Mesothelial cell of epicardium (in vitro differentiated cells): ENCODE measurements around the gene CEP41. TPM values are rescaled to one million over a fixed set of nuclear protein-coding genes. Genes with fewer than 3 reads are reported as not detected.

Experiments used
- DNase-seq, 2 experiments: peaks; one replicate each; pipeline ENCODE4 v3.0.0; 2021; ENCODE audit warnings: low spot score in 2 of 2; ENCODE audit not compliant: unreplicated experiment in 2 of 2
- H3K27ac Mint-ChIP-seq: 2 replicates; pipeline ENCODE4 v1.8.0; 2021; ENCODE audit warnings: mixed read lengths
- H3K27me3 Mint-ChIP-seq: 2 replicates; pipeline ENCODE4 v1.8.0; 2021; ENCODE audit warnings: low read depth, mixed read lengths
- H3K36me3 Mint-ChIP-seq: 2 replicates; pipeline ENCODE4 v1.8.0; 2021; ENCODE audit warnings: mixed read lengths
- H3K4me1 Mint-ChIP-seq: 2 replicates; pipeline ENCODE4 v1.8.0; 2021; ENCODE audit warnings: mixed read lengths
- H3K4me3 Mint-ChIP-seq: 2 replicates; pipeline ENCODE4 v1.8.0; 2021; ENCODE audit warnings: mild to moderate bottlenecking, moderate library complexity, mixed read lengths
- H3K9me3 Mint-ChIP-seq: 2 replicates; pipeline ENCODE4 v1.8.0; 2021; ENCODE audit warnings: mixed read lengths
- total RNA-seq: library from RNA; stranded (reverse); gene quantifications from 3 replicates; pipeline ENCODE4 v1.2.1, GENCODE V29; 2021
- TF ChIP-seq, protein P1 (sequence below): fragments of 200-600 bp; sonication (generic); IDR thresholded peaks from one replicate; pipeline ENCODE4 v1.5.0; 2021; ENCODE audit warnings: antibody characterized with exemption; ENCODE audit not compliant: unreplicated experiment

The CEP41 gene
- total RNA-seq, 1 donor from 2014 or later, result 22.5 TPM

GRCh38 chr7:130417213-130417612, 23.6 kb downstream of the CEP41 start:
- H3K36me3 Mint-ChIP-seq, result no peaks in the 10 kb centered on the region
- no peaks in the 10 kb centered on the region for H3K9me3 Mint-ChIP-seq
- H3K4me1 Mint-ChIP-seq, result peaks cover 71% of the 10 kb centered on the region
- H3K27me3 Mint-ChIP-seq, result no peaks in the 10 kb centered on the region
- no peak for DNase-seq
- TF ChIP-seq, protein P1, sequence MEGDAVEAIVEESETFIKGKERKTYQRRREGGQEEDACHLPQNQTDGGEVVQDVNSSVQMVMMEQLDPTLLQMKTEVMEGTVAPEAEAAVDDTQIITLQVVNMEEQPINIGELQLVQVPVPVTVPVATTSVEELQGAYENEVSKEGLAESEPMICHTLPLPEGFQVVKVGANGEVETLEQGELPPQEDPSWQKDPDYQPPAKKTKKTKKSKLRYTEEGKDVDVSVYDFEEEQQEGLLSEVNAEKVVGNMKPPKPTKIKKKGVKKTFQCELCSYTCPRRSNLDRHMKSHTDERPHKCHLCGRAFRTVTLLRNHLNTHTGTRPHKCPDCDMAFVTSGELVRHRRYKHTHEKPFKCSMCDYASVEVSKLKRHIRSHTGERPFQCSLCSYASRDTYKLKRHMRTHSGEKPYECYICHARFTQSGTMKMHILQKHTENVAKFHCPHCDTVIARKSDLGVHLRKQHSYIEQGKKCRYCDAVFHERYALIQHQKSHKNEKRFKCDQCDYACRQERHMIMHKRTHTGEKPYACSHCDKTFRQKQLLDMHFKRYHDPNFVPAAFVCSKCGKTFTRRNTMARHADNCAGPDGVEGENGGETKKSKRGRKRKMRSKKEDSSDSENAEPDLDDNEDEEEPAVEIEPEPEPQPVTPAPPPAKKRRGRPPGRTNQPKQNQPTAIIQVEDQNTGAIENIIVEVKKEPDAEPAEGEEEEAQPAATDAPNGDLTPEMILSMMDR, result no peak
- peak overlapping the region; percentile 91 for H3K27ac Mint-ChIP-seq
- H3K4me3 Mint-ChIP-seq, result no peak overlapping the region

DNA sequence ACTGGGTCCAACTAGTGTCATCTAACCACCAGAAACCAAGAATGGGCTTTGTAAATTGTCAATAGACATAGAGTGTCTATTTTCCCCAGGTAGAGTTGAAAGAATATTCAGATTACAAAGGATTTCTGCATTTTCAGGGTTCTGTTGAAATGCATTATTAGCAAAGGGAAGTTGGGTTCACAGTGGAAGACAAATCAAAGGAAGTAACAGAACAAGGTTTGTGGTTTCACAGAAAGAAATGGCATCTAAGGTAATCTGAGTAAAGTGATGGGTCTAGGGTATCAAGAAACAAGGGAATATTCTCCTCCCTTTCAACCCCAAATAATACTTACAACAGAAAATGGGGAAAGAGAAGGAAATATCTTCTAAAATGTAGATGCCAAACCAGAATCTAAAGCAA, 25.8 kb downstream of the CEP41 start:
- Mint-ChIP-seq H3K9me3 (no peaks in the 10 kb centered on the region), H3K4me3 (no peak overlapping the region), H3K36me3 (no peaks in the 10 kb centered on the region), H3K4me1 (peaks cover 81% of the 10 kb centered on the region), H3K27me3 (no peaks in the 10 kb centered on the region), H3K27ac (no peak overlapping the region)
- no peak for DNase-seq
- TF ChIP-seq, protein P1, result no peak

DNA sequence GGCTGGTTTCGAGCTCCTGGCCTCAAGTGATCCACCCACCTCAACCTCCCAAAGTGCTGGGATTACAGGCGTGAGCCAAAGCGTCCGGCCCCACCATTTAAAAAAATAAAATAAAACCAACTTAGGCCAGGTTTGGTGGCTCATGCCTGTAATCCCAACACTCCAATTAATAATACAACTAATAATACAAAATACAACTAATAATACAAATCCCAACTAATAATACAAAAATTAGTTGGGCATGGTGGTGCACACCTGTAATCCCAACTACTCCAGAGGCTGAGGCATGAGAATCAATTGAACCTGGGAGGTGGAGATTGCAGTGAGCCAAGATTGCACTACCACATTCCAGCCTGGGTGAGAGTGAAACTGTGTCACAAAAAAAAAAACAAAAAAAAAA, 27.6 kb downstream of the CEP41 start:
- Mint-ChIP-seq H3K27ac (peak overlapping the region; percentile 43), H3K4me3 (no peak overlapping the region)
- TF ChIP-seq, protein P1, result no peak

GRCh38 chr7:130410868-130411541, 29.8 kb downstream of the CEP41 start:
- no peak for DNase-seq
- Mint-ChIP-seq H3K4me1 (peaks cover 68% of the 10 kb centered on the region), H3K9me3 (no peaks in the 10 kb centered on the region), H3K4me3 (no peak overlapping the region), H3K27ac (peak overlapping the region; percentile 80), H3K27me3 (no peaks in the 10 kb centered on the region), H3K36me3 (no peaks in the 10 kb centered on the region)
- TF ChIP-seq, protein P1, result no peak

More for the DNA sequence above, 27.6 kb downstream of the CEP41 start:
- DNase-seq, result no peak
- no peaks in the 10 kb centered on the region for H3K9me3 Mint-ChIP-seq
- peaks cover 80% of the 10 kb centered on the region for H3K4me1 Mint-ChIP-seq
- H3K27me3 Mint-ChIP-seq, result no peaks in the 10 kb centered on the region
- H3K36me3 Mint-ChIP-seq, result no peaks in the 10 kb centered on the region

DNA sequence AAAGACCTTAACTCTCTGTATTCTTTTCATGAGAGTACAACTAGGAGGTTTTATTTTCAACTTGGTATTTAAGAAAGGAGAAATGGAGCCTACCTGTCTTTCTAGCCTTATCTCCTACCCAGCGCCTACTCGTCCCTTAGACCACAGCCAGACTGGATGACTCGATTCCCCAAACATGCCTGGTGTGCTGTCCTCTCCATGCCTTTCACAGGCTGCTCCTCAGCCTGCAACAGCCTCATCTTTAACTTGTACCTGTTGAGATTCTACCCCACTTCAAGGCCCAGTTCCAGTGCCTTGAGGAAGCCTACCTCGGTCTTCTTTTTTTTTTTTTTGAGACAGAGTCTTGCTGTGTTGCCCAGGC, 31.1 kb downstream of the CEP41 start:
- Mint-ChIP-seq H3K4me1 (peaks cover 70% of the 10 kb centered on the region), H3K4me3 (no peak overlapping the region), H3K36me3 (no peaks in the 10 kb centered on the region), H3K27ac (peak overlapping the region; percentile 94), H3K9me3 (no peaks in the 10 kb centered on the region), H3K27me3 (no peaks in the 10 kb centered on the region)
- no peak for DNase-seq
- TF ChIP-seq, protein P1, result no peak
